GM12872 (cell line): ENCODE data around the gene LPP.

ENCODE experiments used
- TF ChIP-seq, protein P1 (sequence below): IDR thresholded peaks from 3 replicates; pipeline ENCODE4 v1.5.1; 2011; ENCODE audit warnings: low read depth, mild to moderate bottlenecking, low read length, moderate library complexity; ENCODE audit not compliant: insufficient read depth

LPP gene

DNA sequence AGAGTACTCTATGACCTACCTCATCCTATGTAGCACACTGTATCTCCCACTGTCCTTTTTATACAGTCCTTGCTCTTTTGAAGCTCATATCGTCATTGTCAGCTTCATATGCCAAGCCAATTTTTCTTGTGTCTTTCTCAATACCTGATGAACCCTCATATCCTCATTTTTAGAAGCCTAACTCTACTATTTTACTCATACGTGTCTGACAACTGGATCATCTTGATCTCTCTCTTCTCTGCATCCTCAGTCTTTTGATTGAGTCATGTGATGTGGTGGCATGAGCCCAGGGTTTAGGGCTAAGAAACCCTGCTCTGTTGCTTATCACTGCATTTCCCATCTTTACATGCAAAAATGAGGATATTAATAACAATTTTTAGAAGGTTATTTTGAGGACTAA is 352.0 kb downstream of the LPP start:
- TF ChIP-seq, protein P1, sequence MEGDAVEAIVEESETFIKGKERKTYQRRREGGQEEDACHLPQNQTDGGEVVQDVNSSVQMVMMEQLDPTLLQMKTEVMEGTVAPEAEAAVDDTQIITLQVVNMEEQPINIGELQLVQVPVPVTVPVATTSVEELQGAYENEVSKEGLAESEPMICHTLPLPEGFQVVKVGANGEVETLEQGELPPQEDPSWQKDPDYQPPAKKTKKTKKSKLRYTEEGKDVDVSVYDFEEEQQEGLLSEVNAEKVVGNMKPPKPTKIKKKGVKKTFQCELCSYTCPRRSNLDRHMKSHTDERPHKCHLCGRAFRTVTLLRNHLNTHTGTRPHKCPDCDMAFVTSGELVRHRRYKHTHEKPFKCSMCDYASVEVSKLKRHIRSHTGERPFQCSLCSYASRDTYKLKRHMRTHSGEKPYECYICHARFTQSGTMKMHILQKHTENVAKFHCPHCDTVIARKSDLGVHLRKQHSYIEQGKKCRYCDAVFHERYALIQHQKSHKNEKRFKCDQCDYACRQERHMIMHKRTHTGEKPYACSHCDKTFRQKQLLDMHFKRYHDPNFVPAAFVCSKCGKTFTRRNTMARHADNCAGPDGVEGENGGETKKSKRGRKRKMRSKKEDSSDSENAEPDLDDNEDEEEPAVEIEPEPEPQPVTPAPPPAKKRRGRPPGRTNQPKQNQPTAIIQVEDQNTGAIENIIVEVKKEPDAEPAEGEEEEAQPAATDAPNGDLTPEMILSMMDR, result no peak

DNA sequence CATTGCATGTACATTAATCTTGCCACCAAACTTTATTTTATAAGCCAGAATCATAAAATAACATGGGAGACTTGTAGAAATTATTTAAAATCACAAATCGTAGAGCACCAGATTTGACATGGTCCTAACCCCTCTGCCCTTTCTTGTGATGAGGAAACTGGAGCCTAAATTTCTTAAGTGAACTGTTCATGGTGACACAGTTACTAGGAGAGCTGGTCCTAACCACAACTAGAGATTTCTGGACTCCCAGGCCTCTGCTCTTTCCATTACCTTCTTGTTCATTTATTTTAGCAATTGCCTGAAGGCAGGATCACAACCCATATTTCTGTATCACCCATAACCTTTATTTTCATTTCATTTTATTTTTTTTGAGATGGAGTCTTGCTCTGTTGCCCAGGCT is 352.5 kb downstream of the LPP start:
- TF ChIP-seq, protein P1, result no peak

GRCh38 chr3:188507244-188507720 is 353.3 kb downstream of the LPP start:
- TF ChIP-seq, protein P1, result no peak

DNA sequence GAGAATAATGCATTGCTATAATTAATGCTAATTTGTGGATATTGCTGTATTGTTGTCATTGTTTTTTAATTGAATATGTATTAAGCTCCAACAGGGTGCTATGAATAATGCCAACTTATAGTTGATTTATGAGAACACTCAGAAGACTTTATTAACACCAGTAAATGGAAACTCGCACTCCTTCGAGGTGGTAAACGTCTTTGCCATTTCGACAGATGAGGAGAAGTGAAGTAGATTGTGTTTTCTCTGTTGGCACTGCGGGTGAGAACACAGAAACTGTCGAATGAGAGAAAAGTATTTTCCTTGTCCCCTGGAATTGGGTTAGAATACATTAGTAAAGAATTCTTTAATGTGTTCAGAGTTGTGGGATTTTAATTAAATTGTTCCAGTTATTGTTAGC is 354.5 kb downstream of the LPP start:
- TF ChIP-seq, protein P1, result no peak

DNA sequence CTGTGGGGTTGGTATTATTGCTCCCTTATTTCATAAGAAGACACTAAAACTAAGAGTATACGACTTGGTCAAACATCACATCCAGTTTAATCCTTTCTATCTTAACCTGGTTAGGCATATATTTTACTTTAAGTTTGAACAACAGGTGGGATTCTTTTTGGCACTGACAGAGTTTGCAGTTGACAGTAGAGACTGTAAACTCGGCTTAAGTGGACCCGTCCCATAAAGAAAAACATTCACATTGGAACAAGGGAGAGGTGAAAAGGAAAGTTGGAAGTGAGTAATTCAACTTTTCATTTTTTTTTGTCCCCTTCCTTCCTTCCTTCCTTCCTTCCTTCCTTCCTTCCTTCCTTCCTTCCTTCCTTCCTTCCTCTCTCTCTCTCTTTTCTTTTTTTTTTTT is 355.4 kb downstream of the LPP start:
- TF ChIP-seq, protein P1, result no peak

- TF ChIP-seq, protein P1, result no peak
Observed at GRCh38 chr3:188510366-188510765, 356.4 kb downstream of the LPP start.

DNA sequence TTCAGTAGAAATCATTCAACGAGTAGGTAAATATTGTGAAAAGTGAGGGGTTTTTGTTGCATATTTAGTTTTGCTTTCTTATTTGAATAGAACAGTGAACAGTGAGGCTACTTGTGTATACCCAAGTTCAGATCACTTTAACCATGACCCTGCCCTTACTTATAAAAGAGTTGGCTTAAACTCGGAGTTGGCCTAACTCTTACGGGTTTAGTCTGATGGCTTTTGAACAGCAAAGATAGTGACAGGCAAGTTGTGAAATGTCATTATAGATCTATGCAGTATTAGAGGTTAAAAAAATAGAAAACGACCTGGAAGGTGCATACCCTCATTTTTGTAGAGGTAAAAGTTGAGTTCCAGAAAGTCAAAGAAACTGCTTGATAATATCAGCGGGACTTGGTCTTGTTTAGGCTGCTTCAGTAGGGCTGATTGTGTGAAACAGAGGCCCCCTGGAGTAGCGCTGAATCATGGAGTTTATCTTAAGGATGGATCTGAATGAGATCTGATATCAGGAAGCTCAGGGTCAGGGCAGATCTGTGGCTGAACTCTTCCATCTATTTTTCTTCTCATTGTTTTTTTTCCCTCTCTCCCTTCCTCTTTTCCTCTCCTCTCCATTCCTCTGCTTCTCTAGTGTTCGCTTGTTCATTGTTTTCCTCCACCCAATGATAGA is 359.8 kb downstream of the LPP start:
- TF ChIP-seq, protein P1, result no peak
